Mammary epithelial cell (primary cell): Measurements from ENCODE around the gene ADSS2.

Experiments used
- CTCF ChIP-seq, 2 donors: IDR thresholded peaks in 1 of 2; conservative IDR thresholded peaks in 1 of 2; 2 replicates each; pipeline ENCODE4 v1.5.1; 2011 to 2012; ENCODE audit warnings: inconsistent platforms in 2 of 2, low read length in 2 of 2, mild to moderate bottlenecking in 2 of 2, control low read depth in 1 of 2, low read depth in 1 of 2; ENCODE audit not compliant: insufficient read depth in 1 of 2; ENCODE audit errors: extremely low read depth in 1 of 2
- EZH2 ChIP-seq: IDR thresholded peaks from 2 replicates; pipeline ENCODE4 v1.6.1; 2012; ENCODE audit warnings: low read length, inconsistent platforms, borderline replicate concordance

- TF ChIP-seq CTCF (conservative IDR thresholded peaks at IDR 0.05 in 1 of 2, IDR thresholded peaks at IDR 0.05 in 1 of 2; ENCODE audit: extremely low read depth in 1 of 2, insufficient read depth in 1 of 2, low read depth in 1 of 2, low read length in 2 of 2) (no peak), EZH2 (no peak)
Measured at GRCh38 chr1:244449936-244450508, 1.7 kb downstream of the ADSS2 start.
